ENCODE data around the gene NELL1.

GRCh38 chr11:20719821-20720220 lies 50.4 kb downstream of the NELL1 start:
- no peak for TF ChIP-seq CTCF (IDR thresholded peaks at IDR 0.05; ENCODE audit: poor library complexity)
- TF ChIP-seq EZH2 (IDR thresholded peaks at IDR 0.05; ENCODE audit: borderline replicate concordance): no peak
- TF ChIP-seq EZH2phosphoT487 (IDR thresholded peaks at IDR 0.05; ENCODE audit: low read depth, severe bottlenecking, unreplicated experiment): no peak

All from hepatocyte (in vitro differentiated cells).